ENCODE measurements around the gene PALS2. TPM values are rescaled to one million over a fixed set of nuclear protein-coding genes. Genes with fewer than 3 reads are reported as not detected.

The PALS2 gene
- total RNA-seq, 4 donors from 2014 or later: 14.0 to 25.2 (median 19.6) TPM

DNA sequence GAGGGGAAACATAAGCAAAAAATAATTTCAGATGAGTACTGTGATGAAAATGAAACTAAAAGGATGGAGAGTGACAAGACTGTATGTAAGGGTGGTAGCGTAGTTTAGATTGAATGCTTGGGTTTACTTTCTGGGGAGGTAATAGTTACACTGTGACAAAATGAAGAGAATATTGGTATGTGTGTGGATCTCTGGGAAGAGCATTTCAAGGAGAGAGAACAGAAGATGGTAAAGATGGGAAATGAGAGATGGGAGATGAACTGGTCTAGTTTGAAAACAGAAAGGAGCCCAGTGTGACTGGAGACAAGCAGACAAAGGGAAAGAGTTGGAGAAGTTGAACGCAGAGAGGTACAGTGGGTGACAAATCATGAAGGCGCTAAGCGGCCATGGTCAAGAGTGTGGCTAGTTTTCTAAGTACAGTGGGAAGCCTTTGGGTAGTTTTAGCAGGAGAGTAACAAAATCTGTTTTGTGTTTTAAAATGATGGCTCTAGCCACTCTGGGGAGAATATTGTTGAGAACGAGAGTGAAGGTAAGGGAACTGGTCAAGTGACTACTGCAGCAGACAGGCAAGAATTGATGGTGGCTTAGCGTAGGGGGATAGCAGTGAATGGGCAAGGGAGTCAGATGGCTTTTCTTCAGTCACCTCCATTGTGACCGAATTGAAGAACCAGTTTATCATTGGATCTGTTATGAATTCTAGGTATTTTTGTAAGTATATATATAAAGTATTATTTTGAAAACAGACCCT is 22.6 kb downstream of the PALS2 start:
- Histone ChIP-seq H3K4me1 (no peaks in the 10 kb centered on the region), H3K27me3 (no peaks in the 10 kb centered on the region), H3K9me3 (no peaks in the 10 kb centered on the region), H3K27ac (no peak overlapping the region), H3K36me3 (no peaks in the 10 kb centered on the region), H3K4me3 (no peak overlapping the region)
- 85 to 92% methylated on average over 7 of the region's 7 CpGs for WGBS, 2 donors (ENCODE audit: low coverage in 1 of 2)
- TF ChIP-seq EP300 (IDR thresholded peaks at IDR 0.05): no peak
- no peak for TF ChIP-seq POLR2A (IDR thresholded peaks at IDR 0.05)
- no peak for TF ChIP-seq POLR2AphosphoS5 (IDR thresholded peaks at IDR 0.05)
- no peak for TF ChIP-seq CTCF (IDR thresholded peaks at IDR 0.05)
- ATAC-seq: no peak

DNA sequence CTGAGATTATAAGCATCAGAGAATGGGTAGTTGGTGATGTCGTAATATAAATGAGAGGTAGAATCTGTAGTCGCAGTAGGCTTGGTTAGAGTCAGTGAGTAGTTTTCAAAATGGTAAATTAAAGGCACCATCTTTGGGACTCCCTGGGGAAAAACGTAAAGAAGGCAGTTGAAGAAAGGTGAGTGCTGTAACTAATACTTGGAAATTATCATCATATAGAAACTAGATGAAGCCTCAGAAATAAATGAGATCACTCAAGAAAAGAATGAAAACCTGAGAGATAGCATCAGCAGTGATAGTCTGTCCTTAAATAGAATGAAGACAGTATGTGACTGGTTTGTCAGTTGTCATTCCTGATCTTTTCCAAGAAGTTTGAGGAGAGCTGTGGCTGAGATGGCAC is 23.8 kb downstream of the PALS2 start:
- TF ChIP-seq EP300 (IDR thresholded peaks at IDR 0.05): no peak
- no peak for TF ChIP-seq CTCF (IDR thresholded peaks at IDR 0.05)
- TF ChIP-seq POLR2AphosphoS5 (IDR thresholded peaks at IDR 0.05): no peak
- no peak for TF ChIP-seq POLR2A (IDR thresholded peaks at IDR 0.05)
- Histone ChIP-seq H3K36me3 (no peaks in the 10 kb centered on the region), H3K4me3 (no peak overlapping the region), H3K27me3 (no peaks in the 10 kb centered on the region), H3K27ac (no peak overlapping the region), H3K4me1 (no peaks in the 10 kb centered on the region), H3K9me3 (no peaks in the 10 kb centered on the region)
- ATAC-seq: no peak
- 89 to 90% methylated on average over 3 of the region's 3 CpGs for WGBS, 2 donors (ENCODE audit: low coverage in 1 of 2)

- Histone ChIP-seq H3K27ac (no peak overlapping the region), H3K4me1 (no peaks in the 10 kb centered on the region), H3K36me3 (no peaks in the 10 kb centered on the region), H3K9me3 (no peaks in the 10 kb centered on the region), H3K27me3 (no peaks in the 10 kb centered on the region), H3K4me3 (no peak overlapping the region)
- ATAC-seq: no peak
- WGBS, 2 donors (ENCODE audit: low coverage in 1 of 2): 75% methylated on average over 1 of the region's 1 CpG
- TF ChIP-seq EP300 (IDR thresholded peaks at IDR 0.05) (no peak), CTCF (IDR thresholded peaks at IDR 0.05) (no peak), POLR2AphosphoS5 (IDR thresholded peaks at IDR 0.05) (no peak), POLR2A (IDR thresholded peaks at IDR 0.05) (no peak)
These were observed 28.3 kb downstream of the PALS2 start for GRCh38 chr7:24601600-24601999.

- Histone ChIP-seq H3K4me3 (no peak overlapping the region), H3K27me3 (no peaks in the 10 kb centered on the region), H3K9me3 (no peaks in the 10 kb centered on the region), H3K4me1 (no peaks in the 10 kb centered on the region), H3K36me3 (no peaks in the 10 kb centered on the region), H3K27ac (no peak overlapping the region)
- TF ChIP-seq EP300 (IDR thresholded peaks at IDR 0.05) (no peak), CTCF (IDR thresholded peaks at IDR 0.05) (no peak), POLR2AphosphoS5 (IDR thresholded peaks at IDR 0.05) (no peak), POLR2A (IDR thresholded peaks at IDR 0.05) (no peak)
- ATAC-seq: no peak
These were observed 29.7 kb downstream of the PALS2 start for GRCh38 chr7:24602860-24603456.

DNA sequence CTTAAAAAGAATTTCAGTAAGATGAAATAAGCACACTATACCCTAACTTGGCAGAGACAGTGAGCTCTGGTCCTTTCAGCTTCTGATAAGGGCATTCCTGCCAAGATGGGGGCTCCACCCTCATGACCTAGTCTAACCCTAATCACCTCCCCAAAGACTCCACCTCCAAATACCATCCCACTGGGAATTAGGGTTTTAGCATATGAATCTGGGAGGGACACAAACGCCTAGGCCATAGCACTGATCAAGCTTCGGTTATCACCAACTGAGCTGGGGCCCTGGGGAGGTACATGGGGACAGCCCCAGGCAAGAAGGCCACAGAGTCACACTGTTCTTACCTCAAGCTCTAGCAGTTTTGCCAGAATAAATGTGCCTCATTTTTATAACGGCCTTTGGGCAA is 31.4 kb downstream of the PALS2 start:
- no peak for ATAC-seq
- TF ChIP-seq EP300 (IDR thresholded peaks at IDR 0.05): no peak
- no peak for TF ChIP-seq POLR2AphosphoS5 (IDR thresholded peaks at IDR 0.05)
- no peak for TF ChIP-seq POLR2A (IDR thresholded peaks at IDR 0.05)
- TF ChIP-seq CTCF (IDR thresholded peaks at IDR 0.05): no peak
- WGBS, 2 donors (ENCODE audit: low coverage in 1 of 2): 83 to 85% methylated on average over 1 to 2 of the region's 3 CpGs
- no peaks in the 10 kb centered on the region for H3K36me3 ChIP-seq
- H3K4me3 ChIP-seq: no peak overlapping the region
- H3K27ac ChIP-seq: no peak overlapping the region
- no peaks in the 10 kb centered on the region for H3K4me1 ChIP-seq
- no peaks in the 10 kb centered on the region for H3K27me3 ChIP-seq
- no peaks in the 10 kb centered on the region for H3K9me3 ChIP-seq

Data from gastroesophageal sphincter (tissue), 4 donors.